HEK293 (cell line): ENCODE data around the gene MBOAT7.

Source experiments
- OSR2 ChIP-seq: fragments of 450-650 bp; formaldehyde crosslinking; IDR thresholded peaks from 2 replicates; pipeline ENCODE4 v1.5.1; 2016; ENCODE audit warnings: missing biosample characterization, missing genetic modification characterization
- ZBTB1 ChIP-seq: fragments of 450-650 bp; formaldehyde crosslinking; IDR thresholded peaks from 2 replicates; pipeline ENCODE4 v1.5.1; 2016; ENCODE audit warnings: missing biosample characterization, missing genetic modification characterization
- ZNF112 ChIP-seq: fragments of 450-650 bp; formaldehyde crosslinking; IDR thresholded peaks from 2 replicates; pipeline ENCODE4 v1.5.0; 2017; ENCODE audit warnings: missing biosample characterization, missing genetic modification characterization
- ZNF114 ChIP-seq: fragments of 450-650 bp; formaldehyde crosslinking; IDR thresholded peaks from 2 replicates; pipeline ENCODE4 v1.5.0; 2017; ENCODE audit warnings: missing biosample characterization, missing genetic modification characterization
- ZNF121 ChIP-seq: fragments of 450-650 bp; formaldehyde crosslinking; IDR thresholded peaks from 2 replicates; pipeline ENCODE4 v1.5.1; 2016; ENCODE audit warnings: missing biosample characterization, missing genetic modification characterization
- ZNF138 ChIP-seq: fragments of 450-650 bp; formaldehyde crosslinking; IDR thresholded peaks from 2 replicates; pipeline ENCODE4 v1.5.1; 2016; ENCODE audit warnings: missing biosample characterization, missing genetic modification characterization, borderline replicate concordance
- ZNF274 ChIP-seq, 2 experiments: fragments of 200-500 bp in 1 of 2; fragments of 450-650 bp in 1 of 2; sonication (Bioruptor generic) in 1 of 2; formaldehyde crosslinking in 1 of 2; IDR thresholded peaks; 2 replicates each; pipeline versions ENCODE4 v1.5.1 to v1.6.1; 2014 to 2016; ENCODE audit warnings: borderline replicate concordance in 1 of 2, inconsistent platforms in 1 of 2, low read length in 1 of 2, missing biosample characterization in 1 of 2, missing genetic modification characterization in 1 of 2
- ZNF311 ChIP-seq: fragments of 450-650 bp; formaldehyde crosslinking; IDR thresholded peaks from 2 replicates; pipeline ENCODE4 v1.5.1; 2017; ENCODE audit warnings: missing biosample characterization, missing genetic modification characterization, borderline replicate concordance
- ZNF530 ChIP-seq: fragments of 450-650 bp; formaldehyde crosslinking; IDR thresholded peaks from 2 replicates; pipeline ENCODE4 v1.5.1; 2016; ENCODE audit warnings: low read depth, missing biosample characterization, missing genetic modification characterization
- ZNF785 ChIP-seq: fragments of 450-650 bp; formaldehyde crosslinking; IDR thresholded peaks from 2 replicates; pipeline ENCODE4 v1.5.1; 2016; ENCODE audit warnings: missing biosample characterization, missing genetic modification characterization
- TF ChIP-seq, protein P1 (sequence below): fragments of 450-650 bp; formaldehyde crosslinking; IDR thresholded peaks from 2 replicates; pipeline ENCODE4 v1.5.1; 2016; ENCODE audit warnings: missing biosample characterization, missing genetic modification characterization
- TF ChIP-seq, protein P2 (sequence below): fragments of 450-650 bp; formaldehyde crosslinking; IDR thresholded peaks from 2 replicates; pipeline ENCODE4 v1.5.1; 2016; ENCODE audit warnings: missing biosample characterization, missing genetic modification characterization
- TF ChIP-seq, protein P3 (sequence below): fragments of 450-650 bp; formaldehyde crosslinking; IDR thresholded peaks from 2 replicates; pipeline ENCODE4 v1.5.1; 2017; ENCODE audit warnings: missing biosample characterization, missing genetic modification characterization

DNA sequence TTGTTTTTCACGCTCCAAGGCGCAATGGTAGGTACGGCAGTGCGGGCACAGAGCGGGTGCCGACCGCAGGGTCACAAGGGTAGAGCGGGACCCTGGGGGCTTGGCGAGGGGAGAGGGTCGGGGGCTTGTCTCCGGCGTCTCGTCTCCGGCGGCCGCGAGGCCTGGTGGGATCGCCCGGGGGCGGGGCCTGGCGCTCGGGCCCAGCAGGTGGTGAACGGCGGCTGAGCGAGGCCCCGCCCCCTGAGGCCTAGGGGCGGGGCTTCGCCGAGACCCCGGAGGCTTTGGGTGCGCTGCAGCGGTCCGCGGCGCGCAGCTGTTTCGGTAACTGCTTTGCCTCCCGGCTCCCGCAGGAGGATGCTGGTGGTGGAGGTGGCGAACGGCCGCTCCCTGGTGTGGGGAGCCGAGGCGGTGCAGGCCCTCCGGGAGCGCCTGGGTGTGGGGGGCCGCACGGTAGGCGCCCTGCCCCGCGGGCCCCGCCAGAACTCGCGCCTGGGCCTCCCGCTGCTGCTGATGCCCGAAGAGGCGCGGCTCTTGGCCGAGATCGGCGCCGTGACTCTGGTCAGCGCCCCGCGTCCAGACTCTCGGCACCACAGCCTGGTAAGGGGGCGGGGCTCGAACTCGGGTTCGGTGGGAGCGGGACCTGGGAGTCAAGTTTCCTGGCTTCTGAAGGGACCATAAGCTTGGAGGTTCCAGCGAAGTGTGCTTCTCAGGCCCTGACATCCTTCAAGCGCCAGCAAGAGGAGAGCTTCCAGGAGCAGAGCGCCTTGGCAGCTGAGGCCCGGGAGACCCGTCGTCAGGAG is 1.8 kb upstream of the MBOAT7 start, which contains the start of gene TSEN34:
- TF ChIP-seq, protein P1, sequence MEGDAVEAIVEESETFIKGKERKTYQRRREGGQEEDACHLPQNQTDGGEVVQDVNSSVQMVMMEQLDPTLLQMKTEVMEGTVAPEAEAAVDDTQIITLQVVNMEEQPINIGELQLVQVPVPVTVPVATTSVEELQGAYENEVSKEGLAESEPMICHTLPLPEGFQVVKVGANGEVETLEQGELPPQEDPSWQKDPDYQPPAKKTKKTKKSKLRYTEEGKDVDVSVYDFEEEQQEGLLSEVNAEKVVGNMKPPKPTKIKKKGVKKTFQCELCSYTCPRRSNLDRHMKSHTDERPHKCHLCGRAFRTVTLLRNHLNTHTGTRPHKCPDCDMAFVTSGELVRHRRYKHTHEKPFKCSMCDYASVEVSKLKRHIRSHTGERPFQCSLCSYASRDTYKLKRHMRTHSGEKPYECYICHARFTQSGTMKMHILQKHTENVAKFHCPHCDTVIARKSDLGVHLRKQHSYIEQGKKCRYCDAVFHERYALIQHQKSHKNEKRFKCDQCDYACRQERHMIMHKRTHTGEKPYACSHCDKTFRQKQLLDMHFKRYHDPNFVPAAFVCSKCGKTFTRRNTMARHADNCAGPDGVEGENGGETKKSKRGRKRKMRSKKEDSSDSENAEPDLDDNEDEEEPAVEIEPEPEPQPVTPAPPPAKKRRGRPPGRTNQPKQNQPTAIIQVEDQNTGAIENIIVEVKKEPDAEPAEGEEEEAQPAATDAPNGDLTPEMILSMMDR (tag by site-specific recombination), result no peak
- TF ChIP-seq, protein P2, sequence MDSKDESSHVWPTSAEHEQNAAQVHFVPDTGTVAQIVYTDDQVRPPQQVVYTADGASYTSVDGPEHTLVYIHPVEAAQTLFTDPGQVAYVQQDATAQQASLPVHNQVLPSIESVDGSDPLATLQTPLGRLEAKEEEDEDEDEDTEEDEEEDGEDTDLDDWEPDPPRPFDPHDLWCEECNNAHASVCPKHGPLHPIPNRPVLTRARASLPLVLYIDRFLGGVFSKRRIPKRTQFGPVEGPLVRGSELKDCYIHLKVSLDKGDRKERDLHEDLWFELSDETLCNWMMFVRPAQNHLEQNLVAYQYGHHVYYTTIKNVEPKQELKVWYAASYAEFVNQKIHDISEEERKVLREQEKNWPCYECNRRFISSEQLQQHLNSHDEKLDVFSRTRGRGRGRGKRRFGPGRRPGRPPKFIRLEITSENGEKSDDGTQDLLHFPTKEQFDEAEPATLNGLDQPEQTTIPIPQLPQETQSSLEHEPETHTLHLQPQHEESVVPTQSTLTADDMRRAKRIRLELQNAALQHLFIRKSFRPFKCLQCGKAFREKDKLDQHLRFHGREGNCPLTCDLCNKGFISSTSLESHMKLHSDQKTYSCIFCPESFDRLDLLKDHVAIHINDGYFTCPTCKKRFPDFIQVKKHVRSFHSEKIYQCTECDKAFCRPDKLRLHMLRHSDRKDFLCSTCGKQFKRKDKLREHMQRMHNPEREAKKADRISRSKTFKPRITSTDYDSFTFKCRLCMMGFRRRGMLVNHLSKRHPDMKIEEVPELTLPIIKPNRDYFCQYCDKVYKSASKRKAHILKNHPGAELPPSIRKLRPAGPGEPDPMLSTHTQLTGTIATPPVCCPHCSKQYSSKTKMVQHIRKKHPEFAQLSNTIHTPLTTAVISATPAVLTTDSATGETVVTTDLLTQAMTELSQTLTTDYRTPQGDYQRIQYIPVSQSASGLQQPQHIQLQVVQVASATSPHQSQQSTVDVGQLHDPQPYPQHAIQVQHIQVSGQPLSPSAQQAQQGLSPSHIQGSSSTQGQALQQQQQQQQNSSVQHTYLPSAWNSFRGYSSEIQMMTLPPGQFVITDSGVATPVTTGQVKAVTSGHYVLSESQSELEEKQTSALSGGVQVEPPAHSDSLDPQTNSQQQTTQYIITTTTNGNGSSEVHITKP (tag by site-specific recombination), result peak; percentile 99
- TF ChIP-seq ZNF121 (tag by site-specific recombination) (no peak), ZNF138 (tag by site-specific recombination) (no peak), ZNF274 (IDR thresholded peaks at IDR 0.05; ENCODE audit: low read length) (no peak), ZNF274 (tag by site-specific recombination; IDR thresholded peaks at IDR 0.05; ENCODE audit: borderline replicate concordance) (no peak), ZBTB1 (tag by site-specific recombination) (no peak), ZNF530 (no peak), OSR2 (0 out of 2 replicates have a peak, but pooled peaks have one; percentile 11), ZNF785 (tag by site-specific recombination) (no peak), ZNF112 (tag by site-specific recombination) (no peak), ZNF114 (tag by site-specific recombination) (no peak), ZNF311 (tag by site-specific recombination) (no peak)
- TF ChIP-seq, protein P3, sequence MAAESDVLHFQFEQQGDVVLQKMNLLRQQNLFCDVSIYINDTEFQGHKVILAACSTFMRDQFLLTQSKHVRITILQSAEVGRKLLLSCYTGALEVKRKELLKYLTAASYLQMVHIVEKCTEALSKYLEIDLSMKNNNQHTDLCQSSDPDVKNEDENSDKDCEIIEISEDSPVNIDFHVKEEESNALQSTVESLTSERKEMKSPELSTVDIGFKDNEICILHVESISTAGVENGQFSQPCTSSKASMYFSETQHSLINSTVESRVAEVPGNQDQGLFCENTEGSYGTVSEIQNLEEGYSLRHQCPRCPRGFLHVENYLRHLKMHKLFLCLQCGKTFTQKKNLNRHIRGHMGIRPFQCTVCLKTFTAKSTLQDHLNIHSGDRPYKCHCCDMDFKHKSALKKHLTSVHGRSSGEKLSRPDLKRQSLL (tag by site-specific recombination), result peak; percentile 10; the same call in 1 of the 2 replicates
